ENCODE data around the gene EGFLAM.

DNA sequence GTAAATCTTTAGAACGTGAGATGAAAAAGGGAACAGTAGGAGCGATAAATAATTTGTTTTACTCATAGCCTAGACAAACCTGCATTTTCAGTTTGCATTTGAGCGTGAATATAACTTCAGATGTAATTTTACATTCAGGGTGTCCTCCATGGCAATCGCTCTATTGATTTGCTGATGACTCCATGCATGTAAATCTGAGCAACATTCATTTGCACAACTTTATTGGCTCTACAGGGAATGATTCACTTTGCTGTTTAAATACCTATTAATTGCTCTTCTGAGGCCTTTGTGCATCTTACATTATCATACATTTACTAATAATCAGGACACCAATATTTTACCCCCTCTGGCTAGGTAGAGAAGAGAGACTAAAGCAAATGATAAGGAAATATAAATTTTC lies 122.2 kb downstream of the EGFLAM start:
- TF ChIP-seq, protein P1, sequence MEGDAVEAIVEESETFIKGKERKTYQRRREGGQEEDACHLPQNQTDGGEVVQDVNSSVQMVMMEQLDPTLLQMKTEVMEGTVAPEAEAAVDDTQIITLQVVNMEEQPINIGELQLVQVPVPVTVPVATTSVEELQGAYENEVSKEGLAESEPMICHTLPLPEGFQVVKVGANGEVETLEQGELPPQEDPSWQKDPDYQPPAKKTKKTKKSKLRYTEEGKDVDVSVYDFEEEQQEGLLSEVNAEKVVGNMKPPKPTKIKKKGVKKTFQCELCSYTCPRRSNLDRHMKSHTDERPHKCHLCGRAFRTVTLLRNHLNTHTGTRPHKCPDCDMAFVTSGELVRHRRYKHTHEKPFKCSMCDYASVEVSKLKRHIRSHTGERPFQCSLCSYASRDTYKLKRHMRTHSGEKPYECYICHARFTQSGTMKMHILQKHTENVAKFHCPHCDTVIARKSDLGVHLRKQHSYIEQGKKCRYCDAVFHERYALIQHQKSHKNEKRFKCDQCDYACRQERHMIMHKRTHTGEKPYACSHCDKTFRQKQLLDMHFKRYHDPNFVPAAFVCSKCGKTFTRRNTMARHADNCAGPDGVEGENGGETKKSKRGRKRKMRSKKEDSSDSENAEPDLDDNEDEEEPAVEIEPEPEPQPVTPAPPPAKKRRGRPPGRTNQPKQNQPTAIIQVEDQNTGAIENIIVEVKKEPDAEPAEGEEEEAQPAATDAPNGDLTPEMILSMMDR (IDR thresholded peaks at IDR 0.05): no peak
- TF ChIP-seq POLR2A (IDR thresholded peaks at IDR 0.05): no peak

All from heart left ventricle (tissue), 13 donors.